WERI-Rb-1 (cell line): ENCODE data around the gene APP.

ENCODE experiments used
- DNase-seq: peaks from one replicate; pipeline ENCODE4 v3.0.0-alpha.2; 2020
- H3K27ac ChIP-seq: fragments of 250-450 bp; sonication (Bioruptor Pico); 2 replicates; pipeline ENCODE4 v1.5.1; 2020; ENCODE audit warnings: mild to moderate bottlenecking, moderate library complexity
- H3K27me3 ChIP-seq: fragments of 250-450 bp; sonication (Bioruptor Pico); 2 replicates; pipeline ENCODE4 v1.5.1; 2021; ENCODE audit warnings: mild to moderate bottlenecking, low read depth, moderate library complexity; ENCODE audit not compliant: insufficient read depth, severe bottlenecking
- H3K36me3 ChIP-seq: fragments of 250-450 bp; sonication (Bioruptor Pico); 2 replicates; pipeline ENCODE4 v1.5.1; 2020; ENCODE audit warnings: mild to moderate bottlenecking, moderate library complexity
- H3K4me3 ChIP-seq: 2 replicates; pipeline ENCODE4 v1.5.1; 2011; ENCODE audit warnings: low read depth, mild to moderate bottlenecking, control low read depth, low read length
- H3K9me3 ChIP-seq: fragments of 250-450 bp; sonication (Bioruptor Pico); 2 replicates; pipeline ENCODE4 v1.5.1; 2021; ENCODE audit warnings: mild to moderate bottlenecking, moderate library complexity; ENCODE audit not compliant: severe bottlenecking
- CTCF ChIP-seq: IDR thresholded peaks from 2 replicates; pipeline ENCODE4 v1.5.1; 2011; ENCODE audit warnings: low read depth, mild to moderate bottlenecking, control low read depth, inconsistent platforms, low read length

The APP gene

GRCh38 chr21:25911730-25912401 lies 258.7 kb downstream of the APP start:
- Histone ChIP-seq H3K9me3 (no peaks in the 10 kb centered on the region), H3K27ac (no peak overlapping the region), H3K27me3 (no peaks in the 10 kb centered on the region), H3K36me3 (peaks cover 41% of the 10 kb centered on the region), H3K4me3 (no peak overlapping the region)
- TF ChIP-seq CTCF = no peak
- no peak for DNase-seq

DNA sequence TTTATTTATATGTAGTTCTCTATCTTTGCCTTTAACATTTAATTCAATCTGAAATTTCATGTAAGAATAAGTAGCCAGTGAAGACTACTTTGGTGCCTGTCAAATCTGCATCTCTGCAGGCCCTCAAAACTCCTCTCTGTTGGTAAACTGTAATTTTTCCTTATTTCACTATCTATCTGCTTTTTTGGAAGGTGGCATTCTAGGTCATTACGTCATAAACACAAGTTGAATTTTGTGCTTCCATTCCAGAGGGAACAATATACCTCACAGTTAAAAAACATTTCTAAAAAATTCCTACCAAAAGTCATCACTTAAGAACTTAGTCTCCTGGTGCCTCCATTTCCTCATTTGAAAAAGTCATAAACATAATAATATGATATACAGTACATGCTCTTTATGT lies 259.8 kb downstream of the APP start:
- H3K27ac ChIP-seq = no peak overlapping the region
- H3K9me3 ChIP-seq = no peaks in the 10 kb centered on the region
- H3K36me3 ChIP-seq = peaks cover 47% of the 10 kb centered on the region
- no peak overlapping the region for H3K4me3 ChIP-seq
- no peak for DNase-seq
- TF ChIP-seq CTCF = no peak
- no peaks in the 10 kb centered on the region for H3K27me3 ChIP-seq

DNA sequence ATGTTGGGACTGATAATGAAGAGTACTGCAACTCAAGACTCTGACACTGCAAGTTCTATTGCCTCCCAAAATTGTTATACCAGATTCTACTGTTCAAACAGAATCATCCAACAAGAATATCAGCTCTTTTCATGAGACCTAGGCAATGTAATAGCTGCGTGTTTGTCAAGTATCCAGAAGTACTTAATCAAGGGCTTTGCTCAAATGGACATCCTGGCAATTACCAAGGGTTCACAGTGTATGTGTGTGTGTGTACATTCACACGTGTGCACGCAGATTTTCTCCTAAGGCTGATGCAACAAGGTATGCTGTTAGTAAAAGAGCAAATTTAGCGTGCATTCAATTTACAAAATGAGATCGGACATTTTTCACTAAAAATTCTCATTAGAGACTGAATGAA lies 261.2 kb downstream of the APP start:
- H3K9me3 ChIP-seq = no peaks in the 10 kb centered on the region
- no peak for TF ChIP-seq CTCF
- no peak overlapping the region for H3K27ac ChIP-seq
- H3K4me3 ChIP-seq = no peak overlapping the region
- DNase-seq = no peak
- no peaks in the 10 kb centered on the region for H3K27me3 ChIP-seq
- peaks cover 62% of the 10 kb centered on the region for H3K36me3 ChIP-seq

GRCh38 chr21:25908495-25908894 lies 262.1 kb downstream of the APP start:
- TF ChIP-seq CTCF = no peak

GRCh38 chr21:25907573-25908275 lies 262.8 kb downstream of the APP start:
- H3K9me3 ChIP-seq = no peaks in the 10 kb centered on the region
- no peak overlapping the region for H3K4me3 ChIP-seq
- DNase-seq = no peak
- TF ChIP-seq CTCF = no peak
- peaks cover 76% of the 10 kb centered on the region for H3K36me3 ChIP-seq
- H3K27me3 ChIP-seq = no peaks in the 10 kb centered on the region
- no peak overlapping the region for H3K27ac ChIP-seq

More at GRCh38 chr21:25908495-25908894, 262.1 kb downstream of the APP start:
- DNase-seq = no peak
- Histone ChIP-seq H3K9me3 (no peaks in the 10 kb centered on the region), H3K27ac (no peak overlapping the region), H3K4me3 (no peak overlapping the region), H3K36me3 (peaks cover 70% of the 10 kb centered on the region), H3K27me3 (no peaks in the 10 kb centered on the region)

DNA sequence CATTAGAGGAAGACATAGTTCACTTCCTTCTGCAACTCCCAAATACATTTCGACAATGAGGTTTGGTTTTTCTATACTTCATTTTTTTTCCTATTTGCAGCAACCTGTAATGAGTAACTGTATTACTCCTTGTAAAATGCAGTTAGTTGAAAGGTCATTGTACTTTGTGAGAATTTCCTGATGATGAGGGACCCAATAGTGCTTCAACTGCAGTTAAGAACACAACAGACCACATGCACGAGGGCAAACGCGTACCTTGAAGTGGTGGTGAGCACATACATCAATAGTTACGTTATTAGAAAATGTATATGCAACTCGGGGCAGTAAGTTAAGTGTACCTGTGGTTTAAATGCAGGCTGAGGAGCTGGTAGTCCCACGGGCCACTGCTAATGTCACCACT lies 264.0 kb downstream of the APP start:
- H3K27me3 ChIP-seq = no peaks in the 10 kb centered on the region
- H3K4me3 ChIP-seq = no peak overlapping the region
- no peak for TF ChIP-seq CTCF
- no peak for DNase-seq
- H3K36me3 ChIP-seq = peaks cover 86% of the 10 kb centered on the region
- no peak overlapping the region for H3K27ac ChIP-seq
- no peaks in the 10 kb centered on the region for H3K9me3 ChIP-seq
